ENCODE results near the gene ATXN10. TPM values are rescaled to one million over a fixed set of nuclear protein-coding genes. Genes with fewer than 3 reads are reported as not detected.
A peak's percentile ranks its signal among the peaks of the same experiment; 100 is the strongest.

ATXN10 gene
- total RNA-seq, 1 donor from 2014 or later = 232 TPM

- Mint-ChIP-seq H3K36me3 (ENCODE audit: low read depth) (peaks cover 5% of the 10 kb centered on the region), H3K27ac (ENCODE audit: unreplicated experiment) (no peak overlapping the region), H3K4me3 (no peak overlapping the region), H3K9me3 (no peaks in the 10 kb centered on the region), H3K27me3 (ENCODE audit: low read depth) (no peaks in the 10 kb centered on the region), H3K4me1 (peaks cover 37% of the 10 kb centered on the region)
- TF ChIP-seq, protein P1, sequence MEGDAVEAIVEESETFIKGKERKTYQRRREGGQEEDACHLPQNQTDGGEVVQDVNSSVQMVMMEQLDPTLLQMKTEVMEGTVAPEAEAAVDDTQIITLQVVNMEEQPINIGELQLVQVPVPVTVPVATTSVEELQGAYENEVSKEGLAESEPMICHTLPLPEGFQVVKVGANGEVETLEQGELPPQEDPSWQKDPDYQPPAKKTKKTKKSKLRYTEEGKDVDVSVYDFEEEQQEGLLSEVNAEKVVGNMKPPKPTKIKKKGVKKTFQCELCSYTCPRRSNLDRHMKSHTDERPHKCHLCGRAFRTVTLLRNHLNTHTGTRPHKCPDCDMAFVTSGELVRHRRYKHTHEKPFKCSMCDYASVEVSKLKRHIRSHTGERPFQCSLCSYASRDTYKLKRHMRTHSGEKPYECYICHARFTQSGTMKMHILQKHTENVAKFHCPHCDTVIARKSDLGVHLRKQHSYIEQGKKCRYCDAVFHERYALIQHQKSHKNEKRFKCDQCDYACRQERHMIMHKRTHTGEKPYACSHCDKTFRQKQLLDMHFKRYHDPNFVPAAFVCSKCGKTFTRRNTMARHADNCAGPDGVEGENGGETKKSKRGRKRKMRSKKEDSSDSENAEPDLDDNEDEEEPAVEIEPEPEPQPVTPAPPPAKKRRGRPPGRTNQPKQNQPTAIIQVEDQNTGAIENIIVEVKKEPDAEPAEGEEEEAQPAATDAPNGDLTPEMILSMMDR (conservative IDR thresholded peaks at IDR 0.05) = no peak
- no peak for DNase-seq (ENCODE audit: low read depth, low spot score)
Observed at GRCh38 chr22:45783690-45784089, 112.1 kb downstream of the ATXN10 start.

- Mint-ChIP-seq H3K9me3 (no peaks in the 10 kb centered on the region), H3K4me1 (peaks cover 41% of the 10 kb centered on the region), H3K27me3 (ENCODE audit: low read depth) (no peaks in the 10 kb centered on the region), H3K4me3 (no peak overlapping the region), H3K36me3 (ENCODE audit: low read depth) (peaks cover 2% of the 10 kb centered on the region), H3K27ac (ENCODE audit: unreplicated experiment) (no peak overlapping the region)
- TF ChIP-seq, protein P1 (conservative IDR thresholded peaks at IDR 0.05) = no peak
- DNase-seq (ENCODE audit: low read depth, low spot score) = no peak
Observed at GRCh38 chr22:45784357-45785277, 113.0 kb downstream of the ATXN10 start.

DNA sequence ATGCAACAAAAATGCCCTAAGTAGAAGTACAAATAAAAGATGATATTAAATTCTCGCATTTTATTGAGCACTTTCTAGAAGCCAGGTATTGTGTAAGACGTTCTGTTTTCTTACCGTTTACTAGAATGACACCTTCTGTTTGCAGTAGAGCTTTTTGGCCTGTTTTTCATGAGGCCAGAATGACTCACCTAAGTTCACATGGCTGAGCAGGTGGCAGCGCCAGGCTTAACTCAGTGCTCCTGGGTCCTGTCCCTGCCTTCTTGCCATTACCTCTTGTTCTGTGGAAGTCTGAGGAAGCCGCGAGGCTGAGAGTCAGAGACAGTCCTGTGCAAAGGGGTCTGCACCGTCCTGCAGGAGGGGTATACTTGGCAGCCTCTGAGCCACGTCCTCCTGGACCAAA, 113.8 kb downstream of the ATXN10 start:
- Mint-ChIP-seq H3K27me3 (ENCODE audit: low read depth) (no peaks in the 10 kb centered on the region), H3K9me3 (no peaks in the 10 kb centered on the region), H3K4me3 (no peak overlapping the region), H3K4me1 (peaks cover 41% of the 10 kb centered on the region), H3K36me3 (ENCODE audit: low read depth) (peaks cover 2% of the 10 kb centered on the region), H3K27ac (ENCODE audit: unreplicated experiment) (peak overlapping the region; percentile 58)
- no peak for DNase-seq (ENCODE audit: low read depth, low spot score)
- TF ChIP-seq, protein P1 (conservative IDR thresholded peaks at IDR 0.05) = no peak

- Mint-ChIP-seq H3K4me1 (peaks cover 41% of the 10 kb centered on the region), H3K27ac (ENCODE audit: unreplicated experiment) (no peak overlapping the region), H3K27me3 (ENCODE audit: low read depth) (no peaks in the 10 kb centered on the region), H3K4me3 (no peak overlapping the region), H3K9me3 (no peaks in the 10 kb centered on the region), H3K36me3 (ENCODE audit: low read depth) (peaks cover 2% of the 10 kb centered on the region)
- no peak for DNase-seq (ENCODE audit: low read depth, low spot score)
- TF ChIP-seq, protein P1 (conservative IDR thresholded peaks at IDR 0.05) = no peak
Observed at GRCh38 chr22:45786726-45787125, 115.1 kb downstream of the ATXN10 start.

DNA sequence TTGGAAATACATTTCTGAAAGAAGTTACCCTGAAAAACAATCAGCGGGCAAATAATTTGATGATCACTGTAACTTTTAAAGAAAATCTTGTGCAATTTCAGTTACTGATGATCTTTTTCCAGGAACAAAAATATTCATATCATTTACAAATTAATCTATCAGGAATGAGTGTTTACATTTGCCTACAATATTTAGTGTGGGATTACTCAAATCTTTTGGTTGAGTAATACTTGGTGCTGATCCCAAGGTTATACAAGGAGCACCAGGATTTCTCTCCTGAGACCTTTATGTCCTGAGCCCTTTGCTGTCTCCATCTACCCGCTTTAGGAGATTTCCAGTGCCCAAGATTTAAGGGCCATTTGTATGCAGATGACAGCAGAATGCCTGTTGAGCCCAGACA, 116.1 kb downstream of the ATXN10 start:
- no peaks in the 10 kb centered on the region for H3K9me3 Mint-ChIP-seq
- DNase-seq (ENCODE audit: low read depth, low spot score) = no peak
- no peaks in the 10 kb centered on the region for H3K27me3 Mint-ChIP-seq (ENCODE audit: low read depth)
- peaks cover 2% of the 10 kb centered on the region for H3K36me3 Mint-ChIP-seq (ENCODE audit: low read depth)
- TF ChIP-seq, protein P1 (conservative IDR thresholded peaks at IDR 0.05) = no peak
- no peak overlapping the region for H3K27ac Mint-ChIP-seq (ENCODE audit: unreplicated experiment)
- no peak overlapping the region for H3K4me3 Mint-ChIP-seq
- peaks cover 33% of the 10 kb centered on the region for H3K4me1 Mint-ChIP-seq
